Measurements from ENCODE around the gene INPP5D. TPM values are rescaled to one million over a fixed set of nuclear protein-coding genes. Genes with fewer than 3 reads are reported as not detected.

The INPP5D gene
- total RNA-seq, 1 experiment from 2014 or later = 12.7 TPM

GRCh38 chr2:233093721-233094120, 33.6 kb downstream of the INPP5D start:
- TF ChIP-seq, protein P1, sequence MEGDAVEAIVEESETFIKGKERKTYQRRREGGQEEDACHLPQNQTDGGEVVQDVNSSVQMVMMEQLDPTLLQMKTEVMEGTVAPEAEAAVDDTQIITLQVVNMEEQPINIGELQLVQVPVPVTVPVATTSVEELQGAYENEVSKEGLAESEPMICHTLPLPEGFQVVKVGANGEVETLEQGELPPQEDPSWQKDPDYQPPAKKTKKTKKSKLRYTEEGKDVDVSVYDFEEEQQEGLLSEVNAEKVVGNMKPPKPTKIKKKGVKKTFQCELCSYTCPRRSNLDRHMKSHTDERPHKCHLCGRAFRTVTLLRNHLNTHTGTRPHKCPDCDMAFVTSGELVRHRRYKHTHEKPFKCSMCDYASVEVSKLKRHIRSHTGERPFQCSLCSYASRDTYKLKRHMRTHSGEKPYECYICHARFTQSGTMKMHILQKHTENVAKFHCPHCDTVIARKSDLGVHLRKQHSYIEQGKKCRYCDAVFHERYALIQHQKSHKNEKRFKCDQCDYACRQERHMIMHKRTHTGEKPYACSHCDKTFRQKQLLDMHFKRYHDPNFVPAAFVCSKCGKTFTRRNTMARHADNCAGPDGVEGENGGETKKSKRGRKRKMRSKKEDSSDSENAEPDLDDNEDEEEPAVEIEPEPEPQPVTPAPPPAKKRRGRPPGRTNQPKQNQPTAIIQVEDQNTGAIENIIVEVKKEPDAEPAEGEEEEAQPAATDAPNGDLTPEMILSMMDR (conservative IDR thresholded peaks at IDR 0.05) = no peak
- no peak overlapping the region for H2BK15ac ChIP-seq (ENCODE audit: low read depth, low read length)
- H3T11ph ChIP-seq (ENCODE audit: low read length) = no peak overlapping the region
- H2AK5ac ChIP-seq (ENCODE audit: insufficient read length, low read length) = no peak overlapping the region
- no peak overlapping the region for H3K27ac ChIP-seq (ENCODE audit: insufficient read length, low read depth, low read length)
- H4K5ac ChIP-seq (ENCODE audit: insufficient read length, low read depth, low read length) = no peak overlapping the region
- H3K23ac ChIP-seq (ENCODE audit: insufficient read length, low read depth, low read length) = no peak overlapping the region
- H3K36me3 Mint-ChIP-seq (ENCODE audit: insufficient read depth in 1 of 3, low read depth in 3 of 3) = no peaks in the 10 kb centered on the region
- peaks cover 13 to 23% of the 10 kb centered on the region in 2 experiments for H3K4me1 Mint-ChIP-seq
- no peak overlapping the region for H3K4me2 ChIP-seq (ENCODE audit: insufficient read depth, insufficient read length, low read length)
- no peak overlapping the region for H2BK20ac ChIP-seq (ENCODE audit: low read depth, low read length, poor library complexity, severe bottlenecking)
- H4K8ac ChIP-seq (replicated peaks; ENCODE audit: insufficient read length, low read depth, low read length) = no peak overlapping the region
- no peak overlapping the region for H3K14ac ChIP-seq (ENCODE audit: insufficient read depth, low read length)
- H3K23me2 ChIP-seq (ENCODE audit: insufficient read length, low read depth, low read length, poor library complexity, severe bottlenecking) = no peaks in the 10 kb centered on the region
- H3K79me1 ChIP-seq (ENCODE audit: insufficient read depth, low read depth, low read length, poor library complexity, severe bottlenecking) = no peaks in the 10 kb centered on the region
- H3K9me3 ChIP-seq (ENCODE audit: control insufficient read depth, low read depth, low read length) = no peaks in the 10 kb centered on the region
- H3K27me3 ChIP-seq (ENCODE audit: insufficient read depth, low read length) = no peaks in the 10 kb centered on the region
- H4K20me1 ChIP-seq (ENCODE audit: control insufficient read depth, insufficient read depth, insufficient read length) = no peaks in the 10 kb centered on the region
- no peak overlapping the region for H2BK12ac ChIP-seq (ENCODE audit: insufficient read length, low read depth, low read length)
- no peak overlapping the region for H4K91ac ChIP-seq (ENCODE audit: insufficient read length, low read depth, low read length)
- H3K18ac ChIP-seq (ENCODE audit: insufficient read length, low read depth, low read length) = no peak overlapping the region
- peak overlapping the region in 2 of 3 experiments; percentile 5 to 61; a peak in 1 of 7 replicates for H3K27ac Mint-ChIP-seq
- H3K4me1 ChIP-seq (ENCODE audit: insufficient read depth, low read length) = peaks cover 3% of the 10 kb centered on the region; the same call in 1 of the 2 replicates
- no peak overlapping the region for H2BK5ac ChIP-seq (ENCODE audit: insufficient read length, low read length)
- WGBS (ENCODE audit: extremely low coverage, insufficient read length, low lambda C conversion rate) = no CpG with 5 or more reads among the region's 4 CpGs
- H2AFZ ChIP-seq (ENCODE audit: low read length) = no peak overlapping the region
- H3K4ac ChIP-seq (ENCODE audit: low read depth, low read length) = no peak overlapping the region
- H2BK120ac ChIP-seq (ENCODE audit: low read depth, low read length, poor library complexity, severe bottlenecking) = no peak overlapping the region
- no peaks in the 10 kb centered on the region for H3K27me3 Mint-ChIP-seq (ENCODE audit: low read depth)
- no peak for DNase-seq
- H3K9me3 Mint-ChIP-seq = no peaks in the 10 kb centered on the region
- H3K56ac ChIP-seq (ENCODE audit: insufficient read length, low read depth, low read length) = no peak overlapping the region
- no peak overlapping the region for H3K4me3 Mint-ChIP-seq
- no peaks in the 10 kb centered on the region for H3K79me2 ChIP-seq (ENCODE audit: insufficient read depth, low read length)
- H3K9ac ChIP-seq (ENCODE audit: extremely low read depth, insufficient read length, low read length) = no peak overlapping the region
